Measurements from ENCODE around the gene DNAJC6. TPM values are rescaled to one million over a fixed set of nuclear protein-coding genes. Genes with fewer than 3 reads are reported as not detected.
"Not testable (repeated sequence)": the region's sequence is repeated elsewhere in the genome, so short reads cannot be mapped to it uniquely, and the experiment has no call there.

Gene DNAJC6
- total RNA-seq, 2 donors from 2014 or later, result 3.7 TPM

DNA sequence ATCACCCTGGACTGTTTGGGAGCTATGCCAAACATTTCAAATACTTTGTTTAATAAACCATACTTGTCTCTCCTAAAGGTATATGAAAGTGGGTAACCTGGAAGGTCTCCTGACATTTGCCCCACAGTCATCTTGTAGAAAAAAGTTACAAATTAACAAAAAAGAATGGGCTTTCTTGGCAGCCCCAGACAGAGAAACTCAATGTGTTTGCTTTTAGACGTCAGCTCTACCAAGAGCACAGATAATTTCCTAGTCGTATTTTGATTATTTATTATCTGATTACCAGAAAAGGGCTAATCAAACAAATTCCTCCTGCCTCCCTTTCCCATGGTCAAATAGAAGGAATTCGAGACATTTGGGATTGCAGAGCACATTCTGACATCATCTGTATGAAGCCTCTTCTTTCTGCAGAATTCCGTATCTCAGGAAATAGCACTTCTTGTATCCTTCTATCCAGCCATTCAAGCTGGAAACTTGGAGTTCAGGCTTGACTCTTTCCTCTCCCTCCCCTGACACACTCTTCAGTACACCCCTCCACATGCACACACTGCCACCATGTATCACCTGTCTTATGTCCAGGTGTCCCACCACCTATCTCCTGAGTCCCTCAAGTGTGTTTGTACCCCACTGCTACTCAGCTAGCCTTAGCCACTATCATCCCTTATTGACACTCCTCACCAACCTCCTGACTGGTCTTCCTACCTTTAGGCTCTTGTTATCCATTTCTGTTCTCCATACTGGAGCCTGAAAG lies 68.3 kb downstream of the DNAJC6 start:
- ATAC-seq (ENCODE audit: insufficient number of reproducible peaks, low FRiP score, low read depth), result no peak
- Histone ChIP-seq H3K36me3 (no peaks in the 10 kb centered on the region), H3K27me3 (replicated peaks; ENCODE audit: insufficient read depth) (no peaks in the 10 kb centered on the region), H3K4me3 (no peak overlapping the region), H3K9me3 (no peaks in the 10 kb centered on the region), H3K27ac (no peak overlapping the region), H3K4me1 (ENCODE audit: control insufficient read depth in 1 of 2, low read depth in 2 of 2) (no peaks in the 10 kb centered on the region)
- TF ChIP-seq, protein P1, sequence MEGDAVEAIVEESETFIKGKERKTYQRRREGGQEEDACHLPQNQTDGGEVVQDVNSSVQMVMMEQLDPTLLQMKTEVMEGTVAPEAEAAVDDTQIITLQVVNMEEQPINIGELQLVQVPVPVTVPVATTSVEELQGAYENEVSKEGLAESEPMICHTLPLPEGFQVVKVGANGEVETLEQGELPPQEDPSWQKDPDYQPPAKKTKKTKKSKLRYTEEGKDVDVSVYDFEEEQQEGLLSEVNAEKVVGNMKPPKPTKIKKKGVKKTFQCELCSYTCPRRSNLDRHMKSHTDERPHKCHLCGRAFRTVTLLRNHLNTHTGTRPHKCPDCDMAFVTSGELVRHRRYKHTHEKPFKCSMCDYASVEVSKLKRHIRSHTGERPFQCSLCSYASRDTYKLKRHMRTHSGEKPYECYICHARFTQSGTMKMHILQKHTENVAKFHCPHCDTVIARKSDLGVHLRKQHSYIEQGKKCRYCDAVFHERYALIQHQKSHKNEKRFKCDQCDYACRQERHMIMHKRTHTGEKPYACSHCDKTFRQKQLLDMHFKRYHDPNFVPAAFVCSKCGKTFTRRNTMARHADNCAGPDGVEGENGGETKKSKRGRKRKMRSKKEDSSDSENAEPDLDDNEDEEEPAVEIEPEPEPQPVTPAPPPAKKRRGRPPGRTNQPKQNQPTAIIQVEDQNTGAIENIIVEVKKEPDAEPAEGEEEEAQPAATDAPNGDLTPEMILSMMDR (IDR thresholded peaks at IDR 0.05), result no peak
- no peak for DNase-seq (ENCODE audit: low spot score)

DNA sequence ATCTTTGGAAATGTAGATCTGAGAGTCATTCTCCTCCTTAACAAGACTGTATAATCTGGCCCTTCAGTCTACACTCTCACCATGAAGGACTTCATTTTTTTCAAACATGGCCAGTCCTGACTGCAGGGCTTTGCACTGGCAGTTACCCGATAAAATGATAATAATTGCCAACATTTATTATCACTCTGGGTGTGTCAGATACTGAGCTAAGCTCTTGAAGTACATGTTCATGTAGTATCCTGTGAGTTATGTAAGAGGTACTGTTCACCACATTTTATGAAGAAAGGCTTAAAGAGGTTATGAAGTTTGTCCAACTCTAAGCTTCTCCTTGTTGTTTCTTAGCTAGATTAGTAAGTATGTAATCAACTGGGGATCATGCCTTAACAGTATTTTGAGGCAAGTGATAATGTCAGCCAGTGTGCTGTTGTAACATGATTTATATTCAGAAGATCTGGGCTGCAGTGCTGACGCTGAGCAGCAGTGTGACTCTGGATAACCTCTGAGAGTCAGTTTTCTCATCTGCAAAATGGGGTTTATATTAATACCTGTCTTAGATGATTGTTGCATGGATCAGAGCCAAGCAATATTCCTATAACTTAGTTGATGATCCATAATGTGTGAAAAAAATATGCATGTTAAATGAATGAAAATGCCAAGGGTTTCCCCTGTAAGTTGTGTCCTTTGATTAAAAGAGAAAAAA lies 69.1 kb downstream of the DNAJC6 start:
- Histone ChIP-seq H3K9me3 (no peaks in the 10 kb centered on the region), H3K27ac (no peak overlapping the region)

DNA sequence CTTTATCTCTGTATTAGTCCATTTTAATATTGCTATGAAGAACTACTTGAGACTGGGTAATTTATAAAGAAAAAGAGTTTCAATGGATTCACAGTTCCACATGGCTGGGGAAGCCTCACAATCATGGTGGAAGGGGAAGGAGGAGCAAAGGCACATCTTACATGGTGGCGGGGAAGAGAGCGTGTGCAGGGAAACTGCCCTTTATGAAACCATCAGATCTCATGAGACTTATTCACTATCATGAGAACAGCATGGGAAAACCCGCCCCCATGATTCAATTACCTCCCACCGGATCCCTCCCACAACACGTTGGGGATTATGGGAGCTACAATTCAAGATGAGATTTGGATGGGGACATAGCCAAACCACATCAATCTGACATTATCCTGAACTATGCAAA lies 75.1 kb downstream of the DNAJC6 start:
- not testable (repeated sequence) for H3K9me3 ChIP-seq; DNase-seq (ENCODE audit: low spot score); H3K27me3 ChIP-seq (replicated peaks; ENCODE audit: insufficient read depth); ATAC-seq (ENCODE audit: insufficient number of reproducible peaks, low FRiP score, low read depth); H3K4me1 ChIP-seq (ENCODE audit: control insufficient read depth in 1 of 2, low read depth in 2 of 2); H3K36me3 ChIP-seq; H3K27ac ChIP-seq; H3K4me3 ChIP-seq

More for the DNA sequence above, 69.1 kb downstream of the DNAJC6 start:
- H3K27me3 ChIP-seq (replicated peaks; ENCODE audit: insufficient read depth), result no peaks in the 10 kb centered on the region
- H3K4me3 ChIP-seq, result no peak overlapping the region
- no peak for ATAC-seq (ENCODE audit: insufficient number of reproducible peaks, low FRiP score, low read depth)
- H3K4me1 ChIP-seq (ENCODE audit: control insufficient read depth in 1 of 2, low read depth in 2 of 2), result no peaks in the 10 kb centered on the region
- DNase-seq (ENCODE audit: low spot score), result no peak
- no peaks in the 10 kb centered on the region for H3K36me3 ChIP-seq
- TF ChIP-seq, protein P1 (IDR thresholded peaks at IDR 0.05), result no peak

DNA sequence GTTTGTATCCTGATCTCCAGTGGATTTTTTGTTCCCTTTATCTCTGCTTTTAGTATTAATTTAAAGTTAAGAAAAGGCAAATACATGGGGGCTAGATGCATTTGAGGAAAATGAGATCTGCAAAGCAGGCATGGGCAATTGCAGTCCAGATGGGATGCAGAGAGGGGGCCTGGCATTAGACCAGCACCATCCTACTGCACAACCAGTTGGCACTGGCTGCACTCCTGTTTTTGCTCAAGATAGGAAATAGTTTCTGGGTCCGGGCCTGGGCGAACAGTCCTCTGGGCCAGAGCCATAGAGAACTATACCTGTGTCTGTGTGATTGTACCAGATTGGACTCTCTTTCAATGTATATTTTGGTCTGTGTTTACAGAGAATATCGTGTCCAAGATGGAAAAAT lies 77.1 kb downstream of the DNAJC6 start:
- DNase-seq (ENCODE audit: low spot score), result no peak

DNA sequence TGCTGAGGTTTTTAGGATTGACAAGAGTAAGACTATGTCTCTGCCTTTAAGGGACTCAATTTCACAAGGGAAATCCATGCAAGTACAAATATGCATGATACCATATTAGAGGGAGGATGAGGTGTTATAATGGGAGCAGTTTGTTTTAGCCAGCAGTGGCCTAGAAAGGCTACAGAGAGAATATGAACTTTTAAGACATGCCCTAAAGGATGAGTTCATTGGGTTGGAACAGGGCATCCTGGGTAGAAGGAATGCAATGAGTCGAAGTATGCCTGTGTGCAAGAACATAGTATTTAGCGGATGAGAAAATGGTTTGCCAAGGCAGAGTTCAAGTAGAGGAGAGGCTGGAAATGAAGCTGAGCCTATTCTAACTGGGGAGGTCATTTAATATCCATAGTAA lies 78.5 kb downstream of the DNAJC6 start:
- no peaks in the 10 kb centered on the region for H3K9me3 ChIP-seq
- DNase-seq (ENCODE audit: low spot score) (no peak), ATAC-seq (ENCODE audit: insufficient number of reproducible peaks, low FRiP score, low read depth) (no peak)
- H3K36me3 ChIP-seq, result no peaks in the 10 kb centered on the region
- no peaks in the 10 kb centered on the region for H3K4me1 ChIP-seq (ENCODE audit: control insufficient read depth in 1 of 2, low read depth in 2 of 2)
- no peak overlapping the region for H3K27ac ChIP-seq
- no peak overlapping the region for H3K4me3 ChIP-seq
- TF ChIP-seq, protein P1 (IDR thresholded peaks at IDR 0.05), result no peak
- H3K27me3 ChIP-seq (replicated peaks; ENCODE audit: insufficient read depth), result no peaks in the 10 kb centered on the region

More for the DNA sequence above, 77.1 kb downstream of the DNAJC6 start:
- H3K36me3 ChIP-seq, result no peaks in the 10 kb centered on the region
- no peaks in the 10 kb centered on the region for H3K9me3 ChIP-seq
- H3K27ac ChIP-seq, result no peak overlapping the region
- ATAC-seq (ENCODE audit: insufficient number of reproducible peaks, low FRiP score, low read depth), result no peak
- no peaks in the 10 kb centered on the region for H3K27me3 ChIP-seq (replicated peaks; ENCODE audit: insufficient read depth)
- no peak overlapping the region for H3K4me3 ChIP-seq
- TF ChIP-seq, protein P1 (IDR thresholded peaks at IDR 0.05), result no peak
- no peaks in the 10 kb centered on the region for H3K4me1 ChIP-seq (ENCODE audit: control insufficient read depth in 1 of 2, low read depth in 2 of 2)

Data from thoracic aorta (tissue), 2 donors.